HepG2 (cell line): ENCODE results near the gene UTS2R. TPM values are rescaled to one million over a fixed set of nuclear protein-coding genes. Genes with fewer than 3 reads are reported as not detected.
A peak's percentile ranks its signal among the peaks of the same experiment; 100 is the strongest.

Source experiments
- ARNTL ChIP-seq: sonication (generic); formaldehyde crosslinking; IDR thresholded peaks from 2 replicates; pipeline ENCODE4 v1.4.0; 2020; ENCODE audit warnings: mild to moderate bottlenecking, missing genetic modification reagents
- HNRNPH1 ChIP-seq: fragments of 200-400 bp; formaldehyde crosslinking; optimal IDR thresholded peaks from 2 replicates; pipeline ENCODE3; 2017; ENCODE audit warnings: mild to moderate bottlenecking, low read depth, low read length
- PHF21A ChIP-seq: sonication (generic); formaldehyde crosslinking; IDR thresholded peaks from 2 replicates; pipeline ENCODE4 v1.5.0; 2020; ENCODE audit warnings: mild to moderate bottlenecking, missing genetic modification reagents
- POLR2G ChIP-seq: fragments of 200-400 bp; formaldehyde crosslinking; IDR thresholded peaks from 2 replicates; pipeline ENCODE4 v1.6.1; 2018; ENCODE audit warnings: mild to moderate bottlenecking, low read depth, low read length, moderate library complexity
- ZNF260 ChIP-seq: sonication (generic); formaldehyde crosslinking; IDR thresholded peaks from 2 replicates; pipeline ENCODE4 v1.4.0; 2020; ENCODE audit warnings: missing genetic modification reagents, low read depth, mild to moderate bottlenecking, borderline replicate concordance
- ZNF292 ChIP-seq: sonication (generic); formaldehyde crosslinking; IDR thresholded peaks from 2 replicates; pipeline ENCODE4 v1.8.1; 2022; ENCODE audit warnings: mild to moderate bottlenecking, low read depth, missing genetic modification reagents, borderline replicate concordance
- ZNF33B ChIP-seq: sonication (generic); formaldehyde crosslinking; IDR thresholded peaks from 2 replicates; pipeline ENCODE4 v1.5.1; 2020; ENCODE audit warnings: mild to moderate bottlenecking, missing genetic modification reagents
- ZNF382 ChIP-seq: sonication (generic); formaldehyde crosslinking; IDR thresholded peaks from 2 replicates; pipeline ENCODE4 v1.5.0; 2020; ENCODE audit warnings: missing genetic modification reagents, mild to moderate bottlenecking, borderline replicate concordance
- ZNF563 ChIP-seq: sonication (generic); formaldehyde crosslinking; IDR thresholded peaks from 2 replicates; pipeline ENCODE4 v1.8.0; 2022; ENCODE audit warnings: mild to moderate bottlenecking, moderate library complexity, missing genetic modification reagents
- ZNF891 ChIP-seq: sonication (generic); formaldehyde crosslinking; IDR thresholded peaks from 2 replicates; pipeline ENCODE4 v1.5.0; 2020; ENCODE audit warnings: mild to moderate bottlenecking, missing genetic modification reagents
- polyA plus RNA-seq, 8 experiments: library from polyadenylated mRNA; depleted of rRNA in 3 of 8; stranded (reverse) in 7 of 8; unstranded in 1 of 8; fragments of >200 nt; fragmentation: Illumina TruSeq in 4 of 8; extraction: Trizol in 4 of 8; gene quantifications; 2 replicates each; pipeline versions ENCODE4 v1.2.1 to v1.2.3, GENCODE V29; 2011 to 2016; ENCODE audit warnings: low read depth in 4 of 8, missing spikeins in 1 of 8, mixed read lengths in 1 of 8; ENCODE audit not compliant: insufficient read depth in 1 of 8
- total RNA-seq, 5 experiments: library from RNA; depleted of rRNA; stranded (reverse); fragments of >200 nt; fragmentation: Illumina TruSeq; extraction: Trizol; gene quantifications; 2 replicates each; pipeline ENCODE4 v1.2.3, GENCODE V29; 2016; ENCODE audit warnings: low read depth in 1 of 5
- TF ChIP-seq, protein P1 (sequence below): sonication (generic); formaldehyde crosslinking; IDR thresholded peaks from 2 replicates; pipeline ENCODE4 v1.4.0; 2020; ENCODE audit warnings: missing genetic modification reagents; ENCODE audit errors: not compliant biosample characterization
- TF ChIP-seq, protein P2 (sequence below): sonication (generic); formaldehyde crosslinking; IDR thresholded peaks from 2 replicates; pipeline ENCODE4 v1.4.0; 2020; ENCODE audit warnings: missing genetic modification reagents
- TF ChIP-seq, protein P3 (sequence below): conservative IDR thresholded peaks from 2 replicates; pipeline ENCODE4 v1.6.1; 2018; ENCODE audit warnings: missing genetic modification reagents
- TF ChIP-seq, protein P4 (sequence below): sonication (generic); formaldehyde crosslinking; conservative IDR thresholded peaks from 2 replicates; pipeline ENCODE4 v1.8.1; 2023; ENCODE audit warnings: missing genetic modification reagents
- TF ChIP-seq, protein P5 (sequence below): sonication (generic); formaldehyde crosslinking; IDR thresholded peaks from 2 replicates; pipeline ENCODE4 v1.5.0; 2020; ENCODE audit warnings: mild to moderate bottlenecking, missing genetic modification reagents, borderline replicate concordance

The UTS2R gene
- total and polyA plus RNA-seq, 2 of the 13 experiments (the other 11 are each of a cell fraction or from before 2014, with no cell fraction given) = 0.13 to 0.15 TPM

DNA sequence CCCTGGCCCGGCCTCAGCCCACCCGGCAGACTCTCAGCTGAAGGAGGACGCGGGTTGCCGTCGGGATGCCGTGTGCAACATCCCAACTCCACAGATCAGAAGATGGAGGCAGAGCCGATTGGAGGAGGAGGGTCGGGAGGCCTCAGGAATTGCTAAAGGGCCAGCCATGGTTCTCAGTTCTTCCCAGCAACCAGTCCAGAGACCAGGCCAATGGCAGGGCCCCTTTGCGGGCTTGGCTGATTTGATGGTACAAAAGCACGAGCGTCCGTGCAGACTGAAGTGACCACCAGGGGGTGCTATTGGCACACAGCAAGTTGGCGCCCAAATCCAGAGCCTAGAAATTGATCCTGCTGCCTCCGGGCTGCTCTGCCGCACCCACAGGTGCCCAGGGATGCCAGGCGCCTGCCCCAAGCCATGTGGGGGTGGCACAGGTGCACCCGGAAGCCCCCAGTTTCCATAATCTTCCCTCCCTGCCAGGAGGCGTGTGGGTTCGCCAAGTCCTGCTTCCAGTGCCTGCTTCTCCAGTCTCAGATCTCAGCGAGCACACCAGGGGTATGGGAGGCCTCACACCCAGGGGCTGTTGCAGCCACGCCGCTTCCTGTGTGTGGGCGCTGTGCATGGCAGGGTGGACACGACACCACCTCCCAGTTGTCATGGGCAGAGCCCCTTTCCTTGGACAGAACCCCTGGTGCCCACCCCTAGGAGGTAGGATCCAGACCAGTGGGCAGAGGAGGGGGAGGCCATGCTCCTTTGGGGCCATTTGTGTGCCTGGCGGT is 19.7 kb upstream of the UTS2R start (continued):
- TF ChIP-seq, protein P1, sequence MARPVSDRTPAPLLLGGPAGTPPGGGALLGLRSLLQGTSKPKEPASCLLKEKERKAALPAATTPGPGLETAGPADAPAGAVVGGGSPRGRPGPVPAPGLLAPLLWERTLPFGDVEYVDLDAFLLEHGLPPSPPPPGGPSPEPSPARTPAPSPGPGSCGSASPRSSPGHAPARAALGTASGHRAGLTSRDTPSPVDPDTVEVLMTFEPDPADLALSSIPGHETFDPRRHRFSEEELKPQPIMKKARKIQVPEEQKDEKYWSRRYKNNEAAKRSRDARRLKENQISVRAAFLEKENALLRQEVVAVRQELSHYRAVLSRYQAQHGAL (CRISPR knock-in tag) = no peak
- TF ChIP-seq HNRNPH1 (no peak), ZNF292 (peak; percentile 57; the same call in 1 of the 2 replicates), ZNF563 (CRISPR knock-in tag) (peak; percentile 34; the same call in 1 of the 2 replicates), PHF21A (CRISPR knock-in tag) (peak; percentile 52; the same call in 1 of the 2 replicates), ZNF33B (CRISPR knock-in tag) (no peak; the same call in 1 of the 2 replicates), ZNF382 (CRISPR knock-in tag) (no peak), POLR2G (no peak), ARNTL (CRISPR knock-in tag) (no peak), ZNF891 (peak; percentile 80; the same call in 1 of the 2 replicates), ZNF260 (CRISPR knock-in tag) (no peak)
- TF ChIP-seq, protein P2, sequence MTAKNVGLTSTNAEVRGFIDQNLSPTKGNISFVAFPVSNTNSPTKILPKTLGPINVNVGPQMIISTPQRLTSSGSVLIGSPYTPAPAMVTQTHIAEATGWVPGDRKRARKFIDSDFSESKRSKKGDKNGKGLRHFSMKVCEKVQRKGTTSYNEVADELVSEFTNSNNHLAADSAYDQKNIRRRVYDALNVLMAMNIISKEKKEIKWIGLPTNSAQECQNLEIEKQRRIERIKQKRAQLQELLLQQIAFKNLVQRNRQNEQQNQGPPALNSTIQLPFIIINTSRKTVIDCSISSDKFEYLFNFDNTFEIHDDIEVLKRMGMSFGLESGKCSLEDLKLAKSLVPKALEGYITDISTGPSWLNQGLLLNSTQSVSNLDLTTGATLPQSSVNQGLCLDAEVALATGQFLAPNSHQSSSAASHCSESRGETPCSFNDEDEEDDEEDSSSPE (CRISPR knock-in tag) = peak; percentile 72
- TF ChIP-seq, protein P3, sequence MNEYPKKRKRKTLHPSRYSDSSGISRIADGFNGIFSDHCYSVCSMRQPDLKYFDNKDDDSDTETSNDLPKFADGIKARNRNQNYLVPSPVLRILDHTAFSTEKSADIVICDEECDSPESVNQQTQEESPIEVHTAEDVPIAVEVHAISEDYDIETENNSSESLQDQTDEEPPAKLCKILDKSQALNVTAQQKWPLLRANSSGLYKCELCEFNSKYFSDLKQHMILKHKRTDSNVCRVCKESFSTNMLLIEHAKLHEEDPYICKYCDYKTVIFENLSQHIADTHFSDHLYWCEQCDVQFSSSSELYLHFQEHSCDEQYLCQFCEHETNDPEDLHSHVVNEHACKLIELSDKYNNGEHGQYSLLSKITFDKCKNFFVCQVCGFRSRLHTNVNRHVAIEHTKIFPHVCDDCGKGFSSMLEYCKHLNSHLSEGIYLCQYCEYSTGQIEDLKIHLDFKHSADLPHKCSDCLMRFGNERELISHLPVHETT (CRISPR knock-in tag) = no peak
- TF ChIP-seq, protein P4, sequence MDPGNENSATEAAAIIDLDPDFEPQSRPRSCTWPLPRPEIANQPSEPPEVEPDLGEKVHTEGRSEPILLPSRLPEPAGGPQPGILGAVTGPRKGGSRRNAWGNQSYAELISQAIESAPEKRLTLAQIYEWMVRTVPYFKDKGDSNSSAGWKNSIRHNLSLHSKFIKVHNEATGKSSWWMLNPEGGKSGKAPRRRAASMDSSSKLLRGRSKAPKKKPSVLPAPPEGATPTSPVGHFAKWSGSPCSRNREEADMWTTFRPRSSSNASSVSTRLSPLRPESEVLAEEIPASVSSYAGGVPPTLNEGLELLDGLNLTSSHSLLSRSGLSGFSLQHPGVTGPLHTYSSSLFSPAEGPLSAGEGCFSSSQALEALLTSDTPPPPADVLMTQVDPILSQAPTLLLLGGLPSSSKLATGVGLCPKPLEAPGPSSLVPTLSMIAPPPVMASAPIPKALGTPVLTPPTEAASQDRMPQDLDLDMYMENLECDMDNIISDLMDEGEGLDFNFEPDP (CRISPR knock-in tag) = 0 out of 2 replicates have a peak, but pooled peaks have one; percentile 86
- TF ChIP-seq, protein P5, sequence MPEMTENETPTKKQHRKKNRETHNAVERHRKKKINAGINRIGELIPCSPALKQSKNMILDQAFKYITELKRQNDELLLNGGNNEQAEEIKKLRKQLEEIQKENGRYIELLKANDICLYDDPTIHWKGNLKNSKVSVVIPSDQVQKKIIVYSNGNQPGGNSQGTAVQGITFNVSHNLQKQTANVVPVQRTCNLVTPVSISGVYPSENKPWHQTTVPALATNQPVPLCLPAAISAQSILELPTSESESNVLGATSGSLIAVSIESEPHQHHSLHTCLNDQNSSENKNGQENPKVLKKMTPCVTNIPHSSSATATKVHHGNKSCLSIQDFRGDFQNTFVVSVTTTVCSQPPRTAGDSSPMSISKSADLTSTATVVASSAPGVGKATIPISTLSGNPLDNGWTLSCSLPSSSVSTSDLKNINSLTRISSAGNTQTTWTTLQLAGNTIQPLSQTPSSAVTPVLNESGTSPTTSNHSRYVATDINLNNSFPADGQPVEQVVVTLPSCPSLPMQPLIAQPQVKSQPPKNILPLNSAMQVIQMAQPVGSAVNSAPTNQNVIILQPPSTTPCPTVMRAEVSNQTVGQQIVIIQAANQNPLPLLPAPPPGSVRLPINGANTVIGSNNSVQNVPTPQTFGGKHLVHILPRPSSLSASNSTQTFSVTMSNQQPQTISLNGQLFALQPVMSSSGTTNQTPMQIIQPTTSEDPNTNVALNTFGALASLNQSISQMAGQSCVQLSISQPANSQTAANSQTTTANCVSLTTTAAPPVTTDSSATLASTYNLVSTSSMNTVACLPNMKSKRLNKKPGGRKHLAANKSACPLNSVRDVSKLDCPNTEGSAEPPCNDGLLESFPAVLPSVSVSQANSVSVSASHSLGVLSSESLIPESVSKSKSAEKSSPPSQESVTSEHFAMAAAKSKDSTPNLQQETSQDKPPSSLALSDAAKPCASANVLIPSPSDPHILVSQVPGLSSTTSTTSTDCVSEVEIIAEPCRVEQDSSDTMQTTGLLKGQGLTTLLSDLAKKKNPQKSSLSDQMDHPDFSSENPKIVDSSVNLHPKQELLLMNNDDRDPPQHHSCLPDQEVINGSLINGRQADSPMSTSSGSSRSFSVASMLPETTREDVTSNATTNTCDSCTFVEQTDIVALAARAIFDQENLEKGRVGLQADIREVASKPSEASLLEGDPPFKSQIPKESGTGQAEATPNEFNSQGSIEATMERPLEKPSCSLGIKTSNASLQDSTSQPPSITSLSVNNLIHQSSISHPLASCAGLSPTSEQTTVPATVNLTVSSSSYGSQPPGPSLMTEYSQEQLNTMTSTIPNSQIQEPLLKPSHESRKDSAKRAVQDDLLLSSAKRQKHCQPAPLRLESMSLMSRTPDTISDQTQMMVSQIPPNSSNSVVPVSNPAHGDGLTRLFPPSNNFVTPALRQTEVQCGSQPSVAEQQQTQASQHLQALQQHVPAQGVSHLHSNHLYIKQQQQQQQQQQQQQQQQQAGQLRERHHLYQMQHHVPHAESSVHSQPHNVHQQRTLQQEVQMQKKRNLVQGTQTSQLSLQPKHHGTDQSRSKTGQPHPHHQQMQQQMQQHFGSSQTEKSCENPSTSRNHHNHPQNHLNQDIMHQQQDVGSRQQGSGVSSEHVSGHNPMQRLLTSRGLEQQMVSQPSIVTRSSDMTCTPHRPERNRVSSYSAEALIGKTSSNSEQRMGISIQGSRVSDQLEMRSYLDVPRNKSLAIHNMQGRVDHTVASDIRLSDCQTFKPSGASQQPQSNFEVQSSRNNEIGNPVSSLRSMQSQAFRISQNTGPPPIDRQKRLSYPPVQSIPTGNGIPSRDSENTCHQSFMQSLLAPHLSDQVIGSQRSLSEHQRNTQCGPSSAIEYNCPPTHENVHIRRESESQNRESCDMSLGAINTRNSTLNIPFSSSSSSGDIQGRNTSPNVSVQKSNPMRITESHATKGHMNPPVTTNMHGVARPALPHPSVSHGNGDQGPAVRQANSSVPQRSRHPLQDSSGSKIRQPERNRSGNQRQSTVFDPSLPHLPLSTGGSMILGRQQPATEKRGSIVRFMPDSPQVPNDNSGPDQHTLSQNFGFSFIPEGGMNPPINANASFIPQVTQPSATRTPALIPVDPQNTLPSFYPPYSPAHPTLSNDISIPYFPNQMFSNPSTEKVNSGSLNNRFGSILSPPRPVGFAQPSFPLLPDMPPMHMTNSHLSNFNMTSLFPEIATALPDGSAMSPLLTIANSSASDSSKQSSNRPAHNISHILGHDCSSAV (CRISPR knock-in tag) = no peak
